BLaER1 (cell line): Measurements from ENCODE around the gene DGCR8.

Experiments
- H3K27ac ChIP-seq: shearing (Covaris generic); formaldehyde crosslinking; 2 replicates; pipeline ENCODE4 v1.8.1; 2022
- H3K27me3 ChIP-seq: shearing (Covaris generic); formaldehyde crosslinking; 2 replicates; pipeline ENCODE4 v1.8.1; 2022
- H3K36me3 ChIP-seq: shearing (Covaris generic); formaldehyde crosslinking; 2 replicates; pipeline ENCODE4 v1.8.1; 2022
- H3K4me1 ChIP-seq: shearing (Covaris generic); formaldehyde crosslinking; 2 replicates; pipeline ENCODE4 v1.8.1; 2022
- H3K4me2 ChIP-seq: shearing (Covaris generic); formaldehyde crosslinking; 2 replicates; pipeline ENCODE4 v1.8.1; 2022
- H3K4me3 ChIP-seq: shearing (Covaris generic); formaldehyde crosslinking; 2 replicates; pipeline ENCODE4 v1.8.1; 2022
- H3K9ac ChIP-seq: shearing (Covaris generic); formaldehyde crosslinking; 2 replicates; pipeline ENCODE4 v1.8.1; 2022
- H3K9me3 ChIP-seq: shearing (Covaris generic); formaldehyde crosslinking; 2 replicates; pipeline ENCODE4 v1.8.1; 2022
- H4K20me1 ChIP-seq: shearing (Covaris generic); formaldehyde crosslinking; 2 replicates; pipeline ENCODE4 v1.8.1; 2022
- Cebpa-rat ChIP-seq: shearing (Covaris generic); IDR thresholded peaks from 2 replicates; pipeline ENCODE4 v1.8.1; 2022

Gene DGCR8

DNA sequence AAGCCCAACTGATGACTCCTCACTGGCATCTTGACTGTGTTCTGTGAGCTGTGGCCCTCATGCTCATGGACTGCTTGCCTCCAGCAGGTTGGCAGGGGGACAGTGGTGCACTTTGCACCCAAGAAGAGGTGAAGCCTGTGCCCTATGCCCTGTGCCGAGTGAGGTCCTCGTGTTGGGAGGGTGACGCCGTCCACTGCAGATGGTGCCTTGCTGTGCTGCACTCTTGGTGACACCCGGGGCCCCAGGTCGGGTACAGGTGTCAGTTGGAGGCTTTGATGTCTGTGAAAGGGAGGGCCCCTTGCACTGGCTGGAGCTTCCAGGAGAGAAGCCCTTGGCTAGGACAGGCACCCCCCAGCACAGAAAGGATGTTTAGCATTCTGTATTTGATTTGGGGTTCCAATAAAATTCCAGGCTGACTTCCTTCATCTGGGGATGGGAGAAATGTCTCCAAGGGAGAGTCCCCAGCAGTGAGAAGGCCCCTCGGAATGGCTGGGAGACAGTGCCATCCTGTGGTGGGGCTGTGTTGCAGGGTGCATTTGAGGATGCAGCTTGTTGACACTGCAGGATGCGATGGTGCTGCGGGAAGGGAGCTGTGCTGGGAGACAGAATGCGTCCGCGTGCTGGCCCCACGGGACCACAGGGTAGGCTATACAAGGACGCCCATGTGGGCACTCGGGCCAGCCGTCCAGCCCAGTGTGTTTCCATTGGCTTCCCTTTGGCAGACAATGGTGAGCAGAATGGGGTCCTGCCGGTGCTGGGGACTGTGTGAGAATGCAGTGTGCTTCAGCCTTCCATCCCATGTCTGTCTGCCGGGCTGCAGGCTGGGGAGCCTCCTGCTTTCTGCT lies 49.1 kb downstream of the DGCR8 start:
- Histone ChIP-seq H3K9ac (no peak overlapping the region), H3K27me3 (no peaks in the 10 kb centered on the region), H3K9me3 (no peaks in the 10 kb centered on the region), H4K20me1 (peaks cover 78% of the 10 kb centered on the region), H3K4me1 (peaks cover 87% of the 10 kb centered on the region), H3K27ac (0 out of 2 replicates have a peak overlapping the region, but pooled peaks have one; percentile 79), H3K36me3 (peaks cover 48% of the 10 kb centered on the region), H3K4me2 (peak overlapping the region; percentile 92), H3K4me3 (no peak overlapping the region)
- TF ChIP-seq Cebpa-rat, result no peak

DNA sequence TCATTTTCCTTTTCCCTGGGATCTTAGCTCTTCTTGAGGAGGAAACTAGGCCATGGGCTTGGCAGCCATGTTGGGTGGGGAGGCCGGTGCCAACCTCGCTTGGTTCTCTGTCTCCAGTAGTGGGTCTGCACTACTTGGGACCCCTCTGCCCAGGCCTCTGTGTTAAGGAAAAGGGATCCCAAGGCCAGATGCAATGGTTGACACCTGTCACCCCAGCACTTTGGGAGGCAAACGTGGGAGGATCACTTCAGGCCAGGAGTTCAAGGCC lies 49.6 kb downstream of the DGCR8 start:
- H3K27me3 ChIP-seq, result no peaks in the 10 kb centered on the region
- H3K4me2 ChIP-seq, result peak overlapping the region; percentile 92
- H3K36me3 ChIP-seq, result peaks cover 42% of the 10 kb centered on the region
- no peaks in the 10 kb centered on the region for H3K9me3 ChIP-seq
- H3K4me3 ChIP-seq, result no peak overlapping the region
- H3K4me1 ChIP-seq, result peaks cover 87% of the 10 kb centered on the region
- H3K27ac ChIP-seq, result no peak overlapping the region
- no peak overlapping the region for H3K9ac ChIP-seq
- peaks cover 78% of the 10 kb centered on the region for H4K20me1 ChIP-seq
- TF ChIP-seq Cebpa-rat, result no peak

DNA sequence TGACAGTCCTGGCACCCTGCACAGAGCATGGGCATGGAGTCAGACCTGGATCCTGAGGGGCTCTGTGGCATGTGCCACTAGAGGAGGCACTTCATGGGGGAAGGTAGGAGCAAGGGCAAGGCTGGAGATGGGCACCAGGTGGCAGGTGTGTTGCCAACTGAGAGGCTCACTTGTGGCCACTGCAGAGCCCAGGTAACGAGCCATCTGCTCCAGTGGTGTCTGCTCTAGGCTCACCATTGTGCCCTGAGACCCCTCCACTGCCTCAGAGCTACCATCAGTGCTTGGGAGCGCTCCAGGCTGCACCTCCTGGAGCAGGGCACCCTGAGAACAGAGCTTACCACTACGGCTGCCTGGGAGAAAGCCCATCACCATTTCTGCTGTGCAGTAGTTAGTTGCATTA lies 50.3 kb downstream of the DGCR8 start:
- Histone ChIP-seq H3K27me3 (no peaks in the 10 kb centered on the region), H3K9me3 (no peaks in the 10 kb centered on the region), H3K36me3 (peaks cover 36% of the 10 kb centered on the region), H3K4me2 (peak overlapping the region; percentile 92), H4K20me1 (peaks cover 78% of the 10 kb centered on the region), H3K4me1 (peaks cover 87% of the 10 kb centered on the region), H3K27ac (peak overlapping the region; percentile 88), H3K9ac (peak overlapping the region; percentile 85), H3K4me3 (peak overlapping the region; percentile 82)
- TF ChIP-seq Cebpa-rat, result no peak

DNA sequence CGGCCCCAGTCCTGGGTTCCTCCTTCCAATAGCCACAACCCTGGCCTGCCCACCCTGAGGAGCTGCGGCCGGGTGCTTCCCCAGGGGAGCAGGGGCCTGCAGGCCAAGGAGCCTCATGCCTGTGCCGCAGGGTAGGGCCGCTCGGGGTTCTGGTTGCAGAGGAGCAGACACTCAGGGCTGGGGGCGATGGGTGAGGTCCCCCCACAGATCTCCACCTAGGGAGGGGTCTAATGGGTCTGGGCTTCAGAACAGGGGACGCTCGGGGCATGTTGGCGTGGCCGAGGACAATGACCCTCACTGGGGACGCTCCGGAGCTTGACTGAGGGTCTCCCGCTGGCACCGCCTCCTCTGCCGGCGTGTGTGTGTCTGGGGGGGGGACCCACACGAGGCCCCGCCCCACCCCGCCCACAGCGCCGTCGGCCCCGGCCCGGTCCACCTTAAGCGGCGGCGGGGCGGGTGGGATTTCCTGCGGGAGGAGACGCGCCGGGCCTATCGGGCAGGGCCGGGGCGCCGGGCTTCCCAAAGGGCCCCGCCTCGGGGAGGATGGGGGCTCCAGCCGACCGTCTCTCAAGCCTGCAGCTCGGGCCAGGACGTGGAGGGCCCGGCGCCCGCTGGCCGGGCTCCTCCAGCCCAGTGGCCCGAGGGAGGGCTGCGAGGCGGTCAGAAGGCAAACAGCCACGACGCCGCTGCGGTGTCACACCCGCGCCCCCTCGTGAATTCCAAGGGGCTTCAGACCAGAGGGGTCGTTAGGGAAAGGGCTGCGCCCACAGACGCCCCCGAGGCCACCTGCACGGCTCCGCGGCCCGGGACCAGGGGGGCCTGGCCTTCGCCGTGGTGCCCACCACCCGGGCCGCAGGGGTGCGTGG lies 50.9 kb downstream of the DGCR8 start:
- peak overlapping the region; percentile 92 for H3K4me2 ChIP-seq
- peak overlapping the region; percentile 88 for H3K27ac ChIP-seq
- peak overlapping the region; percentile 82 for H3K4me3 ChIP-seq
- H3K4me1 ChIP-seq, result peaks cover 87% of the 10 kb centered on the region
- peak overlapping the region; percentile 85 for H3K9ac ChIP-seq
- peaks cover 78% of the 10 kb centered on the region for H4K20me1 ChIP-seq
- TF ChIP-seq Cebpa-rat, result no peak
- H3K27me3 ChIP-seq, result no peaks in the 10 kb centered on the region
- H3K36me3 ChIP-seq, result peaks cover 29% of the 10 kb centered on the region
- no peaks in the 10 kb centered on the region for H3K9me3 ChIP-seq

DNA sequence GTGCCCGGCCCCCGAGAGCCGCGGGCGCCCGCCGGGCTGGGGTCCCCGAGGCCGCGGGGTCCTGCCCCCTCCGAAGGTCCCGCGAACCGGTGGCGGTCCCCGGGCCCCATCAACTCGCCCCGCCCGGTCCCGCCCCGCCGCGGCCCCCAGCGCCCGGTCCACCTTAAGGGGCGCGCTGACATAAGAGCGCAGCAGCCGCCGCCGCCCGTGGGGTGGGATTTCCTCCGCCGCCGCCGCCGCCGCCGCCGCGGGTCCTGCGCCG lies 51.5 kb downstream of the DGCR8 start, which contains the start of gene ZDHHC8:
TSS of gene ZDHHC8 (plus strand) at position 208 of the 262 bp plus-strand sequence. CDS start 144 bp downstream, outside the sequence.
- H3K9ac ChIP-seq, result peak within 1 kb of the TSS; percentile 85
- peaks cover 78% of the 10 kb centered on the region for H4K20me1 ChIP-seq
- H3K9me3 ChIP-seq, result no peaks in the 10 kb centered on the region
- TF ChIP-seq Cebpa-rat, result no peak
- no peaks in the 10 kb centered on the region for H3K27me3 ChIP-seq
- H3K36me3 ChIP-seq, result peaks cover 24% of the 10 kb centered on the region
- peaks cover 87% of the 10 kb centered on the region for H3K4me1 ChIP-seq
- peak within 1 kb of the TSS; percentile 82 for H3K4me3 ChIP-seq
- peak within 1 kb of the TSS; percentile 88 for H3K27ac ChIP-seq
- peak within 1 kb of the TSS; percentile 99 for H3K4me2 ChIP-seq

DNA sequence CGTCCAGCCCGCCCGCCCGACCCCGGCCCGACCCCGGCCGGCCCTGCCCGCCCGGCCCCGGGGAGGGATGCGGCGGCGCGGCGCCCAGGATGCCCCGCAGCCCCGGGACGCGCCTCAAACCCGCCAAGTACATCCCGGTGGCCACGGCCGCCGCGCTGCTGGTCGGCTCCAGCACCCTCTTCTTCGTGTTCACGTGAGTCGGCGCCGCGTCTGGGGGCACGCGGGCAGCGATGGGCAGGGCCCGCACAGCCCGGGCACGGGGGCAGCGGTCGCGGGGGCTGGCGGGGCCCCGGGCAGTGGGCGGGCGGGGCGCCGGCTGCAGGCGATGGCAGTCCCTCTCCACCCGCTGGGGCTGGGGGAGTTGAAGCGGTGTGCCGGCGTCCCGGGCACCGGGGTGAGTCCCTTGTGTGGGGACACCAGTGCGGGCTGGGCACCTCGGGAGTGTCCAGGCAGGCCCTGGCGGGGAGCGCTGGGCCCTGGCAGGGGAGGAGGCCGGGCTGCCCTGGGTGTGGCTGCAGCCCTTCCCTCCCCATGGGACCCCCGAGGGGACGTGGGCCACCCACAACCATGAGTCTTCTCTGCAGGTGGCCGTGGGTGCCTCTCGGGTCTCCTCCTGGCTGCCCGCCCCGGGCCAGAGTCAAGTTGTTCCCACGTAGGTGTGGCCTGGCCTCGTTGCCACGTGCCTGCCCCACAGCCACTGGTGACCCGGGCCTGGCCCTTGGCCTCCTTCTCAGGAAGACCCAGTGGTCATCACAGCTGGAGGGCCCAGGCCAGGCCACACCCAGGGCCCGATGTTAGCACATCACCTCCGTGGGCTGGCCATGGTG lies 52.0 kb downstream of the DGCR8 start:
- Histone ChIP-seq H3K27me3 (no peaks in the 10 kb centered on the region), H3K4me3 (peak overlapping the region; percentile 82), H3K36me3 (peaks cover 19% of the 10 kb centered on the region), H3K9ac (peak overlapping the region; percentile 85), H3K27ac (peak overlapping the region; percentile 75), H3K4me2 (peak overlapping the region; percentile 99), H3K4me1 (peaks cover 87% of the 10 kb centered on the region), H4K20me1 (peaks cover 79% of the 10 kb centered on the region), H3K9me3 (no peaks in the 10 kb centered on the region)
- TF ChIP-seq Cebpa-rat, result no peak

DNA sequence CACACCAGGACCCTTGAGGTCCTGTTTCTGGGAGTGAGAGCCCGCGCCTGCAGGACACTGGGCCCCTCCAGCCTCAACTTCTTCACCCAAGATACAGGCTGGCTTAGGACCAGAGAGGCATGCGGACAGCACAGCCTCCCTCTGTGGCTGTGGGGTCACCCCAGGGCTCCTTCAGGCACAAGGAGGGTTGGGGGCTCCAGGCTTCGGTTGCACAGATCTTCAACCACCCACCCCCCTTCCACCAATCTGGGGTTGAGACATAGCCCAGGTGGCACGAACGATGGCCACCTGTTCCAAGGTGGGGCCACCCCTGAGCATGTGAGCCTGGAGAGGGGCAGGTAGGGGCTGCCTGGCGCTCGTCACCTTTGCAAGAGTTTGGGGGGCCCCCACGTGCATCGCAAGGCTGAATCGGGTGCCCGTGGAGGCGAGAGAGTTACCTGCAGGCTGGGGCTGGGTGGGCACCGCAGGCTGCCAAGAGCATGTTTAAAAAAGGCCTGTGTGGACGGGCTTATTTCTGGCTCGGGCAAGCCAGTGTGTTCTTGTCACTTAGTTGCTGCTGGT lies 52.7 kb downstream of the DGCR8 start:
- H3K9me3 ChIP-seq, result no peaks in the 10 kb centered on the region
- peaks cover 87% of the 10 kb centered on the region for H3K4me1 ChIP-seq
- H3K27ac ChIP-seq, result peak overlapping the region; percentile 75
- peaks cover 79% of the 10 kb centered on the region for H4K20me1 ChIP-seq
- H3K4me3 ChIP-seq, result peak overlapping the region; percentile 82
- peaks cover 12% of the 10 kb centered on the region for H3K36me3 ChIP-seq
- no peaks in the 10 kb centered on the region for H3K27me3 ChIP-seq
- H3K9ac ChIP-seq, result peak overlapping the region; percentile 85
- H3K4me2 ChIP-seq, result peak overlapping the region; percentile 99
- no peak for TF ChIP-seq Cebpa-rat

DNA sequence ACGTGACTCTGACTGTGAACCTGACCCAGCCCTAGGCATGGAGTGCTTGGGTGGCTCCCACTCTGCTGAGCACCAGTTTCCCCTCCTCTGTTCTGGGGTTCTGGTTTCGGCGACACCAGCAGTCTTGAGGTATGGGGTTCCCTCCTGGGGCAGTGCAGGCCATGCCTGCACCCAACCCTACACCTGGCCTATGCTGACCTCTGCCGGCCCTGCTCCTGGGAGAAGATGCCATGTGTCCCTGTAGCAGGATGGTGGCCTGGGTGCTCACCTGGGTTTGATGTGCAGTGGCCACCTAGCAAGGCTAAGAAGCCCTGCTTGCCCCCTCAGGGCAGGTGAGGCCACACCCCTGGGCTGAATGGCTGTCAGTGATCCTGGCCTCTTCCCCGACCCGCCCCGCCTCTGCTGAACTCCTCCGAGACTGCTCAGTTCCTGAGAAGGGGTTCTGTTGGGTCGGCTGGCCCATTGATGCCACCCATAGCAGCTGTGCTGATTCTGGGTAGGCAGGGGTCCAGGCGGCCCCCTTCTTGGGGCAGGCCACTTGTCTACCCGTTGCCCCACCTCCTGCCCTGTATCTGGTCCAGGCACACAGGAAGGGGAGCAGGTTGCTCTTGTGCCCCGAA lies 54.0 kb downstream of the DGCR8 start:
- H3K27me3 ChIP-seq, result no peaks in the 10 kb centered on the region
- H3K4me1 ChIP-seq, result peaks cover 82% of the 10 kb centered on the region
- H3K9me3 ChIP-seq, result no peaks in the 10 kb centered on the region
- no peak for TF ChIP-seq Cebpa-rat
- peak overlapping the region; percentile 99 for H3K4me2 ChIP-seq
- H3K27ac ChIP-seq, result no peak overlapping the region
- H4K20me1 ChIP-seq, result peaks cover 78% of the 10 kb centered on the region
- no peak overlapping the region for H3K9ac ChIP-seq
- H3K36me3 ChIP-seq, result peaks cover 3% of the 10 kb centered on the region
- H3K4me3 ChIP-seq, result no peak overlapping the region

DNA sequence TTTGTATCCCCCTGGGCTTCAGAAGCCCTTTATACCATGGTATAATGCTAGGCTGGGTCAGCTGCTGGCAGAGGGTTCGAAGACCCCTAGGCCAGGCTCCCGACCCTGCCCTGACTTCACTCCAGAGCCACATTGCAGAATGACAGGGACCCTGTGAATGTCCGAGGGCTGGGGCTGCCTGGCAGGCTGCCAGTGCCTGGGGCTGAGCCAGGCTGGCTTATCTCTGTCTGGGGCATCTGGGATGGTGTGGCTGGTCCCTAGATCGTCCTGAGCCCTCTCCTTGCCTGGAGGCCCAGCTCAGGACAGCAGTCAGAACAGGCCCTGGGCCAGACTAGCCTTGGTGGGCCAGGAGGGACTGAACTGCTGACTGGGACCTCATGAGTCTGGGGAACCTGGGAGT lies 55.2 kb downstream of the DGCR8 start:
- H3K27ac ChIP-seq, result peak overlapping the region; percentile 69
- H3K4me2 ChIP-seq, result peak overlapping the region; percentile 99
- peaks cover 70% of the 10 kb centered on the region for H3K4me1 ChIP-seq
- no peak for TF ChIP-seq Cebpa-rat
- H4K20me1 ChIP-seq, result peaks cover 81% of the 10 kb centered on the region
- peaks cover 15% of the 10 kb centered on the region for H3K36me3 ChIP-seq
- no peaks in the 10 kb centered on the region for H3K9me3 ChIP-seq
- no peaks in the 10 kb centered on the region for H3K27me3 ChIP-seq
- no peak overlapping the region for H3K4me3 ChIP-seq
- H3K9ac ChIP-seq, result peak overlapping the region; percentile 67
